T follicular helper cell (primary cell): ENCODE measurements around the gene ZMYND19.
"Not testable (repeated sequence)": the region's sequence is repeated elsewhere in the genome, so short reads cannot be mapped to it uniquely, and the experiment has no call there.

Experiments used
- DNase-seq: peaks from one replicate; pipeline ENCODE4 v3.0.0-alpha.2; 2020; ENCODE audit warnings: low read depth

Gene ZMYND19

GRCh38 chr9:137588891-137589290, 1.4 kb downstream of the ZMYND19 start:
- no peak for DNase-seq

DNA sequence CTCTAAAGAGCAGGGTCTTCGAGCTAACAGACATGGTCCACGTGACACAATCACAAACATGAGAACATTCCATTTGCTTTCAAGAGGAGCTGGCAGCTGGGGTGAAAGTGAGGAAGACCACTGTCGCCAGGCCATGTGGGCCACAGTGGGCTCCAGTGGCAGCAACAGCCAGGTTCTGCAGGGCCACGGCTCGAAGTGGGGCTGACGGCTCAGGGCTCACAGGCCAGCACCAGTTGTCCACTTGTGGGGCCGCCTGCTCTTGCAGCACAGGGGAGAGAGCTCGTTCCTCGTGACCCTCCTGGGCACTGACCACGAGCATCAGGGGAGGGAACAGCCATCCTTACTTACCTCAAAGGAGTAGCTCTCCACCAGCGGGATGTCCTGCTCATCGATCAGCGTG, 2.0 kb downstream of the ZMYND19 start:
- DNase-seq: no peak

DNA sequence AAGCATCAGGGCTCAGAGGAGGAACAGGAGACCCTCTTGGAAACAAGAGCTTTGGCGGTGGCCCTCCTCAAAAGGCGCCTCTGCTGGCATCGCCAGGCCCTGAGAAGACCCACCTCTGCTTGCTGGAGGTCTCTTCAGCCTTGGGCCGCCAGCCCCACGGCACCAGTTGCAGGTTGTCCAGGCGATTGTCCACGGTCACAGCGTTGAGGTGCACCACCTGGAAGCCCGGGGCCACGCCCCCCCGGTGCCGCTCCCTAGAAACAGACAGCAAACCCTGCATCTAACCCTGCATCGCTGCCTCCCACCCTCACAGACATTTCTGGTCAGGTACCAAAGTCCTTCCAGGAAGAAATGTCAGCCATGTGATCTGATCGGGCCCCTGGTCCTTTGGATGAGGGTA, 3.5 kb downstream of the ZMYND19 start:
- no peak for DNase-seq

GRCh38 chr9:137583957-137584356, 6.4 kb downstream of the ZMYND19 start:
- DNase-seq: no peak

GRCh38 chr9:137583347-137583746, 7.0 kb downstream of the ZMYND19 start:
- no peak for DNase-seq

DNA sequence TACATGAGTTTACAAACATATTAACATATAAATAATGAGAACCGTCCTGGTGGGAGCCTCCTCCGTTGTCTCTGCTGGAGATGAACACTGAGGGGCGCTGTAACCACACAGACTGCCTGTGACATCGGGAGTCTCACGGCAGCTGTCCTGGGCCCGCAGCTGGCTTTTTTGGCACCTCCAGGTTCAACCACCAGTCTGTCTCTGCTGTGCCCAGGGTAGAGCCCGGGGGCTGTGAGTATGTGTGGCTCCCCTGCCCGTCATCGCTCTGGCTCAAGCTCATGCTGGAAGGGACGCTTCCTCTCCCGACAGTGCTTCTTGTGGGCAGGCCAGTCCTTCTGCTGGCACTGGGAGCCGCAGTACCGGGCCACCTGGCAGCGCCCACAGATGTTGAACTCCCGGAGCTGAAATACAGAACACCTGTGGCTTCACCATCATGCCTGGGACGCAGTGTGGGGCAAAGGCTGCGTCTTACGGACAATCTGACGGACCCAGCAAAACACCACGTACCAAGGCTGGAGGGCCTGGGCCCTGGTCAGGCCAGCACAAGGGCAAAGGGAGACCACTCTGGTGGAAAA, 7.9 kb downstream of the ZMYND19 start:
- DNase-seq: no peak

- DNase-seq: no peak
Observed at GRCh38 chr9:137581361-137582285, 8.7 kb downstream of the ZMYND19 start.

- no peak for DNase-seq
Observed at GRCh38 chr9:137580954-137581322, 9.4 kb downstream of the ZMYND19 start.

- DNase-seq: no peak
Observed at GRCh38 chr9:137580209-137580953, 9.9 kb downstream of the ZMYND19 start.

- DNase-seq: no peak
Observed at GRCh38 chr9:137579259-137579604, 11.1 kb downstream of the ZMYND19 start.

GRCh38 chr9:137578518-137579258, 11.6 kb downstream of the ZMYND19 start, which contains the start of gene DPH7:
Gene DPH7, minus strand, starts transcription at chr9:137578925. Its CDS starts 148 bp downstream, at chr9:137578777.
- peak; percentile 92 for DNase-seq

GRCh38 chr9:137575716-137576411, 14.4 kb downstream of the ZMYND19 start:
- DNase-seq: no peak

DNA sequence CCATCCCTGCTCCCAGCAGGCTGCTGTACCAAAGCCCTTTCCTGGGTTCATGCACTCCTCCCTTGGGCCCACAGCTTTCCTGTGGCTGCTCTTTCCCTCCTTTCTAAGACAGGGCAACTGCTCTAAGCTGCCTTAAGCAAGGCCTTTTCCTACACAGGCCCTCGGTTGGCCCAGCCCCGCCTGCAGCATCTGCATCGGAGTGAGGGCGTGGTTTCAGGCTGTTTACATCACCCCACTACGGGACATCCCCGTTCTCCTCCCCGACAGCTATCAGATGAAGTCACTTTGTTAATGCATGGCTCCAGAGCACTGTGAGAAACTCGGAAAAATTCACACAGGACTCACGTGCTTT, 15.0 kb downstream of the ZMYND19 start:
- no peak for DNase-seq

GRCh38 chr9:137574192-137574591, 16.1 kb downstream of the ZMYND19 start:
- DNase-seq: no peak

GRCh38 chr9:137570566-137570965, 19.7 kb downstream of the ZMYND19 start:
- no peak for DNase-seq

GRCh38 chr9:137569609-137570203, 20.6 kb downstream of the ZMYND19 start:
- DNase-seq: no peak

- DNase-seq: not testable (repeated sequence)
Observed at GRCh38 chr9:137568445-137568844, 21.9 kb downstream of the ZMYND19 start.

DNA sequence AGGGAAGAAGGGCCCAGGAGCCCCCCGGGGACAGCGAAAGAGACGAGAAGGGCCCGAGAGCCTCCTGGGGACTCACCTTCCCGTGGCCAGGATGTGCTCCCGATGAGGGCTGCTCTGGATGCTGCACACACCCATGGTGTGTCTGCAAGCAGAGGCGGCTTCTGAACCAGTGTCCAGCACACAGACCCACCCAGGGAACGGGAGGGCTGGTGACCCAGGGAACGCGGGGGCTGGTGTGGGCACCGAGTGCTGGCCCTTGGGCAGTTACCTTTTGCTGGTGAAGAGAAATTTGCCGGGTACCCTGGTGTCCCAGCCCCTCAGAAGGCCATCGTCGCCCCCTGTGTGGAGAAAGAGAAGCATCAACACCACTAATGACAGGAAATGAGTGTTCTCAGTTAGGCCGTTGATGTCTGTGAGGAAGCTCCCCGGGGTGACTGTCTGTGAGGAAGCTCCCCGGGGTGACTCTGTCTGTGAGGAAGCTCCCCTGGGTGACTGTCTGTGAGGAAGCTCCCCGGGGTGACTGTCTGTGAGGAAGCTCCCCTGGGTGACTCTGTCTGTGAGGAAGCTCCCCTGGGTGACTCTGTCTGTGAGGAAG, 25.4 kb downstream of the ZMYND19 start:
- DNase-seq: no peak

- DNase-seq: no peak
Observed at GRCh38 chr9:137564134-137564533, 26.2 kb downstream of the ZMYND19 start.

DNA sequence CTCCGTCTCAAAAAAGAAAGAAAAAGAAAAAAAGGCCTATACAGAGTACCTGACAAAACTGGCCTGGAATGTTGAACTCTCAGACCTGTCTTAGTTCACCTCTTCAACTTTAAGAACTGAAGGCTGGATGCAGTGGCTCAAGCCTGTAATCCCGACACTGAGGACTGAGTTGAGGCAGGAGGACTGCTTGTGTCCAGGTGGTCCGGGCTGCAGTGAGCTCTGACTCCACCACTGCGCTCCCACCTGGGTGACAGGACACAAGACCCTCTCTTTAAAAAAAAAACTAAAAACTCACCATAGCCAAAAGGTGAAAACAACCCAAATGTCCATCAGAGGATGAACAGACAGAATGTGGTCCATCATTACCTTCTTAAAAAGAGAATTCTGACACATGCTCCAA, 32.2 kb downstream of the ZMYND19 start:
- DNase-seq: no peak
